HG03460 (cell line): ENCODE measurements around the gene INPP5B.
"Not testable (repeated sequence)": the region's sequence is repeated elsewhere in the genome, so short reads cannot be mapped to it uniquely, and the experiment has no call there.

ENCODE experiments used
- ATAC-seq: cut with Tn5 transposase; IDR thresholded peaks from one replicate; pipeline ENCODE4 v1.9.1; 2021; ENCODE audit not compliant: unreplicated experiment

The INPP5B gene

GRCh38 chr1:37948841-37949240 lies 2.0 kb upstream of the INPP5B start:
- ATAC-seq = no peak

GRCh38 chr1:37948166-37948565 lies 1.3 kb upstream of the INPP5B start:
- ATAC-seq = no peak

DNA sequence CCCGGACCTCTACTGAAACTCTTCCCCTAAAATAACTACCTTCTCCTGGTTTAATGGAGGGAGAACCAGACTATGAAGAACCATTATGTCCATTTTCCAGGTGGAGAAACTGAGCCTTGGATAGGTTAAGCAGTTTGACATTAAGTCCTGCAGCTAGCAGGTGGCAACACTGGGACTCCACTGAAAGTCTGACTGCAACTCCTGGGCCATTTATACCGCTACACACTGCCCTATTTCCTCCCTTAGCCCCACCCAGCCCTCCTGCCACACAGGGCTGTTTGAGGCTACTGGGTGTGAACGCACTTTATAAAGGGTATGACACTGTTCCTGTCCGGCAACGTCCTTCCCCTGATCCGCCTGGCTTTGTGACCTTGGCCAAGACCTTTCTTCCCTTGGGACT lies 511 bp upstream of the INPP5B start:
- ATAC-seq = no peak

GRCh38 chr1:37945743-37946702 lies 830 bp downstream of the INPP5B start:
- ATAC-seq = peak; percentile 14

GRCh38 chr1:37945251-37945650 lies 1.6 kb downstream of the INPP5B start:
- ATAC-seq = no peak

DNA sequence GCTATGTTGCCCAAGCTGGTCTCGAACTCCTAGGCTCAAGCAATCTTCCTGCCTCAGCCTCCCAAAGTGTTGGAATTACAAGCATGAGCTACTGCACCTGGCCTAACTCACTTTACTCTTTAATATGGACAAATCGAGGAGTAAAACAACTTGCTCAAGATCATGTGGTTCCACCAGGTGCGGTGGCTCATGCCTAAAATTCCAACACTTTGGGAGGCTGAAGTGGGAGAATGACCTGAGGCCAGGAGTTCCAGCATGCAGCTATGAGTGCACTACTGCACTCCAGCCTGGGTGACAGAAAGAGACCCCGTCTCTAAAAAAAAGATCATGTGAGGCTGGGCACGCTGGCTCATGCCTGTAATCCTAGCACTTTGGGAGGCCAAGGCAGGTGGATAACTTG lies 2.0 kb downstream of the INPP5B start:
- no peak for ATAC-seq

GRCh38 chr1:37944086-37944763 lies 2.6 kb downstream of the INPP5B start:
- no peak for ATAC-seq

DNA sequence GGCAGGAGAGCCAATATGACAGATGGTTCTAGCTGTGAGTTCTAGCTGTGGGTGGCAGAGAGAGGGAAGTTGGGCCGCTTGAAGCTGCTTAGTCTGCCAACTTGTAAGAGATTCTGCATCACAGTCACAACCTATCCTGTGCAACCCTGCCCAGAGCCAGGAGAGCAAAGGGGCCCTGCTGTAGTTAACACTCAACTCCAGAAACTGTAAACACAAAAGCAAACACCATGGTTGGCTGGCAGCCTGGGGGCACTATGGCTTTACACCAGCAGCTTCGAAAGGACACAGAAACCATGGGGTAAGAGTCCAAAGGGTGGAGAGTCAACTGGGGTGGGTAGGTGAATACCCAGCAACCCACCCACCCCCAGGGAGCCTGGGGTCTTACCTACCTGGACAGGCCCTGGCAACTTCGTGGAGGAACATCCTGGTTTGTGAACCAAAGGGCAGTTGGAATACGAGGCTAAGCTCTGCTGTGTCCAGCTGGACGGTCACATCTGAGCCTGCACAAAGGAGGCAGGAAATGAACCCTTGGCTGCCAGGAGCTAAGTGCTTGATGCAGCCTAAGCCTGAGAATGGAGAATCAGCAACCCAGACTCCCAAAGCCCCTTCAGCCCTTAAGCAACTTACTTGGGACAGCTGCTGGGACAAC lies 6.4 kb downstream of the INPP5B start:
- ATAC-seq = no peak

GRCh38 chr1:37936760-37937159 lies 10.1 kb downstream of the INPP5B start:
- ATAC-seq = not testable (repeated sequence)

DNA sequence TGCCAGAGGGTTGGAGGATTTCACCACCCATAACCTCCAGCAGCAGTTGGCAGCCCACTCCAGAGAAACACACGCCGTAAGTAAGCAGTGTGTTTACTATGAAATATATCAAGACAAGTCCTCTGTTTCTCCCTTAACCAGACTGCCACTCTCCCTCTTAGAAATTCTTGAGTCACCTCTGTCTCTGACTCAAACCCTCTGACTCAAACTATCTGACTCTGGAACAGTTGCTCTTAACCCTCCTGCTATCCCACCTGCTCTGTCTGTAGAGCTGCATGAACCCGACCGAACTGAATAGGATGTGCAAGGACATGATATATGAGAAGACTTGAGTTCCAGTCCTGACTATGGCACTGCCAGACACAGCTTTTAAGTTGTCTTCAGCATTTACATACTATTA lies 14.1 kb downstream of the INPP5B start:
- ATAC-seq = no peak

- peak; percentile 92 for ATAC-seq
Measured at GRCh38 chr1:37931361-37932158, 15.3 kb downstream of the INPP5B start.

- ATAC-seq = no peak
Measured at GRCh38 chr1:37931102-37931360, 15.8 kb downstream of the INPP5B start.

- ATAC-seq = no peak
Measured at GRCh38 chr1:37930246-37931101, 16.4 kb downstream of the INPP5B start.

GRCh38 chr1:37926038-37926924 lies 20.6 kb downstream of the INPP5B start:
- ATAC-seq = peak; percentile 52

DNA sequence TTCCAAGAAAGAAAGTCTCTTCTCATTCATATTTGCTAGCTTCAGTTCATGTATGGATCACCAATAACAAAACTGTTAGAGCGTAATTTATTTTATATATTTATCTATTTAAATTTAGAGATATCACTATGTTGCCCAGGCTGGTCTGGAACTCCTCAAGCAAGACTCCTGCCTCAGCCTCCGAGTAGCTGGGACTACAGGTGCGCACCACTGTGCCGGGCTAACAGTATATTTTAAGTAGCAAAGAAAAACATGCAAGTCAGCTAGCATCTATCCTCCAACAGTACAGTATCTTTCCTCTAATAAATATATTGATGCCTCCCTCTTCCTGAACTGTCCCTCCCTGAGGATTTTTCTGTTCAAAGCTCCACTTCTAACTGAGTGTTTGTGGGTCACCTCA lies 21.5 kb downstream of the INPP5B start:
- ATAC-seq = no peak

GRCh38 chr1:37923551-37923889 lies 23.3 kb downstream of the INPP5B start:
- ATAC-seq = no peak

GRCh38 chr1:37922767-37923550 lies 23.9 kb downstream of the INPP5B start:
- peak; percentile 64 for ATAC-seq

DNA sequence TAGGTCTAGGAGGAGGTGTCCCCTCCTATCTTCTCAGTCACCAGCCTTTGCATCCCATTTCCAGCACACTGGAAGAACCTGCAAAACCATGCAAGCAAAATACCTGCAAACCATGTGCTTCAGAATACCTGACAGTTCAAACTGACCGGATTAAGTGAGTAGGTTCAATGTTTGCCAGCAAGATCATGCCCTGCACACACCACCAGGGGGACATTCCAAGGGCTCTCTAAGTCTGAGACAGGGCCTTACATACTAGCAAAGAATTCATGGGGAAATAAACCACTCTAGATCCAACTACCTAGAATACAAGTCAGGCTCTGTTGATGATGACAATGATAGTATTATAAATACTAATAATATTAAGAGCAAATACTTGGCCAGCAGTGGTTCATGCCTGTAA lies 27.6 kb downstream of the INPP5B start:
- no peak for ATAC-seq
